Hepatocyte (in vitro differentiated cells): ENCODE results near the gene CSTPP1.

Source experiments
- EZH2 ChIP-seq: fragments of 200-600 bp; sonication (generic); IDR thresholded peaks from 2 replicates; pipeline ENCODE4 v1.6.1; 2016; ENCODE audit warnings: antibody characterized with exemption, mild to moderate bottlenecking, borderline replicate concordance
- EZH2phosphoT487 ChIP-seq: fragments of 200-600 bp; sonication (generic); IDR thresholded peaks from one replicate; pipeline ENCODE4 v1.6.1; 2018; ENCODE audit warnings: antibody characterized with exemption, mild to moderate bottlenecking, low read depth, moderate library complexity; ENCODE audit not compliant: unreplicated experiment, severe bottlenecking
- TF ChIP-seq, protein P1 (sequence below): fragments of 200-600 bp; sonication (generic); IDR thresholded peaks from 2 replicates; pipeline ENCODE4 v1.5.1; 2016; ENCODE audit warnings: antibody characterized with exemption, mild to moderate bottlenecking; ENCODE audit not compliant: poor library complexity

DNA sequence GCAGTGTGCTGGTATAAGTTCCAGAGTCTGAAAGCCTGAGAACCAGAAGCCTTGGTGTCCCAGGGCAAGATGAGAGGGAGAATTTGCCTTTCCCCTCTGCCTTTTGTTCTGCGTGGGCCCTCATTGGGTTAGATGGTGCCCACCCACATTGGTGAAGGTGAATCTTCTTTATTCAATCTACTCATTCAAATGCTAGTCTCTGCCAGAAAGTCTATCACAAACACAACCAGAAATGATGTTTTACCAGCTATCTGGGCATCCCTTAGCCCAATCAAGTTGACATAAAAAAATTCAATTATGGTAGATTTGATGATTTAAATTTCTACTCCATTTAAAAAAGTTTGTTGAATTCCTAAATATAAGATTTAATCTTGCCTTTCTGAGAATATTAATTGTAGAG, 22.2 kb downstream of the CSTPP1 start:
- TF ChIP-seq, protein P1, sequence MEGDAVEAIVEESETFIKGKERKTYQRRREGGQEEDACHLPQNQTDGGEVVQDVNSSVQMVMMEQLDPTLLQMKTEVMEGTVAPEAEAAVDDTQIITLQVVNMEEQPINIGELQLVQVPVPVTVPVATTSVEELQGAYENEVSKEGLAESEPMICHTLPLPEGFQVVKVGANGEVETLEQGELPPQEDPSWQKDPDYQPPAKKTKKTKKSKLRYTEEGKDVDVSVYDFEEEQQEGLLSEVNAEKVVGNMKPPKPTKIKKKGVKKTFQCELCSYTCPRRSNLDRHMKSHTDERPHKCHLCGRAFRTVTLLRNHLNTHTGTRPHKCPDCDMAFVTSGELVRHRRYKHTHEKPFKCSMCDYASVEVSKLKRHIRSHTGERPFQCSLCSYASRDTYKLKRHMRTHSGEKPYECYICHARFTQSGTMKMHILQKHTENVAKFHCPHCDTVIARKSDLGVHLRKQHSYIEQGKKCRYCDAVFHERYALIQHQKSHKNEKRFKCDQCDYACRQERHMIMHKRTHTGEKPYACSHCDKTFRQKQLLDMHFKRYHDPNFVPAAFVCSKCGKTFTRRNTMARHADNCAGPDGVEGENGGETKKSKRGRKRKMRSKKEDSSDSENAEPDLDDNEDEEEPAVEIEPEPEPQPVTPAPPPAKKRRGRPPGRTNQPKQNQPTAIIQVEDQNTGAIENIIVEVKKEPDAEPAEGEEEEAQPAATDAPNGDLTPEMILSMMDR = no peak
- TF ChIP-seq EZH2 (no peak), EZH2phosphoT487 (no peak)
